ENCODE data around the gene DHCR7. TPM values are rescaled to one million over a fixed set of nuclear protein-coding genes. Genes with fewer than 3 reads are reported as not detected.

DHCR7 gene
- total and polyA plus RNA-seq, 9 donors: 25.3 to 264 (median 51.1) TPM

- Histone ChIP-seq H3K4me3 (no peak overlapping the region), H3K27ac (no peak overlapping the region), H3K27me3 (no peaks in the 10 kb centered on the region), H3K36me3 (no peaks in the 10 kb centered on the region), H3K9me3 (no peaks in the 10 kb centered on the region), H3K4me1 (ENCODE audit: insufficient read depth) (no peaks in the 10 kb centered on the region)
- peak in 1 of 5 donors; percentile 15 for DNase-seq
- WGBS, 3 donors: 93 to 98% (median 95%) methylated on average over 18 to 19 of the region's 19 CpGs
- intact Hi-C loops (cut with DNase I): no loop called here
- no peak for TF ChIP-seq POLR2A (IDR thresholded peaks at IDR 0.05)
These were observed 9.5 kb downstream of the DHCR7 start for GRCh38 chr11:71438650-71439049.

GRCh38 chr11:71437879-71438278 lies 10.3 kb downstream of the DHCR7 start:
- WGBS, 3 donors: 77 to 83% (median 81%) methylated on average over 13 of the region's 13 CpGs
- H3K4me1 ChIP-seq (ENCODE audit: insufficient read depth): peaks cover 2% of the 10 kb centered on the region
- H3K9me3 ChIP-seq: no peaks in the 10 kb centered on the region
- DNase-seq: peak in 1 of 5 donors; percentile 28
- no peaks in the 10 kb centered on the region for H3K36me3 ChIP-seq
- intact Hi-C loops (cut with DNase I): no loop called here
- no peak for TF ChIP-seq EP300 (IDR thresholded peaks at IDR 0.05)
- no peaks in the 10 kb centered on the region for H3K27me3 ChIP-seq
- no peak overlapping the region for H3K27ac ChIP-seq
- no peak overlapping the region for H3K4me3 ChIP-seq

GRCh38 chr11:71437399-71437798 lies 10.8 kb downstream of the DHCR7 start:
- Histone ChIP-seq H3K4me1 (ENCODE audit: insufficient read depth) (peaks cover 5% of the 10 kb centered on the region), H3K4me3 (no peak overlapping the region), H3K27me3 (no peaks in the 10 kb centered on the region), H3K27ac (no peak overlapping the region), H3K36me3 (no peaks in the 10 kb centered on the region), H3K9me3 (no peaks in the 10 kb centered on the region)
- no peak for TF ChIP-seq CTCF (IDR thresholded peaks at IDR 0.05)
- no peak for TF ChIP-seq POLR2A (IDR thresholded peaks at IDR 0.05)
- no peak for TF ChIP-seq EP300 (IDR thresholded peaks at IDR 0.05)
- intact Hi-C loops (cut with DNase I): no loop called here
- WGBS, 3 donors: 52 to 73% (median 61%) methylated on average over 6 of the region's 6 CpGs
- peak in 2 of 5 donors; percentile 49 to 63 for DNase-seq

- 91 to 95% (median 94%) methylated on average over 8 of the region's 8 CpGs for WGBS, 3 donors
- H3K9me3 ChIP-seq: no peaks in the 10 kb centered on the region
- DNase-seq: no peak
- no peak overlapping the region for H3K27ac ChIP-seq
- peaks cover 5% of the 10 kb centered on the region for H3K4me1 ChIP-seq (ENCODE audit: insufficient read depth)
- TF ChIP-seq CTCF (IDR thresholded peaks at IDR 0.05) (no peak), POLR2A (IDR thresholded peaks at IDR 0.05) (no peak), EP300 (IDR thresholded peaks at IDR 0.05) (no peak)
- H3K36me3 ChIP-seq: no peaks in the 10 kb centered on the region
- H3K27me3 ChIP-seq: no peaks in the 10 kb centered on the region
- H3K4me3 ChIP-seq: no peak overlapping the region
- intact Hi-C loops (cut with DNase I): no loop called here
These were observed 11.3 kb downstream of the DHCR7 start for GRCh38 chr11:71436861-71437260.

- Histone ChIP-seq H3K4me1 (ENCODE audit: insufficient read depth) (peaks cover 10% of the 10 kb centered on the region), H3K36me3 (no peaks in the 10 kb centered on the region), H3K27ac (no peak overlapping the region), H3K4me3 (no peak overlapping the region), H3K27me3 (no peaks in the 10 kb centered on the region), H3K9me3 (no peaks in the 10 kb centered on the region)
- DNase-seq: peak in 1 of 5 donors; percentile 46
- TF ChIP-seq POLR2A (IDR thresholded peaks at IDR 0.05): no peak
- no peak for TF ChIP-seq EP300 (IDR thresholded peaks at IDR 0.05)
- TF ChIP-seq CTCF (IDR thresholded peaks at IDR 0.05): no peak
- 92 to 95% (median 93%) methylated on average over 39 of the region's 39 CpGs for WGBS, 3 donors
- intact Hi-C loops (cut with DNase I): no loop called here
These were observed 12.8 kb downstream of the DHCR7 start for GRCh38 chr11:71435278-71435951.

Measured in ovary (tissue), 9 donors.